HG03060 (cell line): ENCODE measurements around the gene C1orf50.
"Not testable (repeated sequence)": the region's sequence is repeated elsewhere in the genome, so short reads cannot be mapped to it uniquely, and the experiment has no call there.

Experiments used
- ATAC-seq: cut with Tn5 transposase; IDR thresholded peaks from one replicate; pipeline ENCODE4 v1.9.1; 2021; ENCODE audit warnings: low read depth, moderate number of reproducible peaks; ENCODE audit not compliant: unreplicated experiment

The C1orf50 gene

DNA sequence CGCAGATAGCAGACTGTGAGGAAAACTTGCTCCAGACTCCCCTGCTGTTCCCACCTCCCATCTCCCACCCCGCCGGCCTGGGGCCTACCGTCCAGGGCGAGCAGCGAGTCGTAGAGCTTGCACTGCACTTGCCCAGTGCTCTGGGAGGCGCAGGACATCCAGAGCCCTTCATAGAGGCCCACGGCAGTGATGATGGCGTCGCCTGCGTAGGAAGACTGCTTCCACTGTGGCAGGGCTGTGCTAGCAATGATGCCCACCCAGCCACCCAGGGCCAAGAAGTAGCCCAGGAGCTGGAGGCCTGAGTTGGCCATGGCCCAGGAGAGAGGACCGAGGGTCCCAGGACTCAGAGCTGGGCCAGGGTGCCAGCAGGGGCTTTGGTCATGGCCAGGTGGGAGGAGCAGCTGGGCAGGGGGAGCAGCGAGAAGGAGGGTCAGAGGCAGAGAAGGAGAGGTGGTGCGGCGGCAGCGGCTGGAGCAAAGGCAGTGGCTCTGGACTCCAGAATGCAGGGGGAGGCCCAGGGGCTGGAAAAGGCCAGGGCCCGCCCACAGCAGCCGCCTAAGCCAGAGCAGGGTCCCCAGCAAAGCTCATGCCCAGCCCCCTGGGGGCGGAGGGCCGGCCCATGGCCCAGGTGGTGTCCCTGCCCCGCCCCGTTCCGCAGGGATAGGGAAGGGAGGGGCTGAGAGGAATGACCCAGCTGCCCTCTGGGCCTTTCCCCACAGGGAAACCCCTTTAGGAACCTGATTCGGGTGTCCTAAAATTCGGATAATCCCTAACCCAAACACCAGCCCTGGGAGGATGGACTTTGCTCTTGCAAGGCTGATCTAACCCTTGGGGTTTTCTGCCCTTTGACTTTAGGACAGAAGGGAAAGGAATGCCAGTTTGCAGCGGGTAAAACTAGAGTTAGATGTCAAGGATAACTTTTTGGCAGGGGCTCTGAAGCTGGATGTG is 27.0 kb upstream of the C1orf50 start, which contains the start of gene CLDN19:
TSS of gene CLDN19 (minus strand) at position 484 of the 948 bp plus-strand sequence. CDS start at position 311, 173 bp downstream.
- no peak for ATAC-seq

- ATAC-seq = no peak
Measured at GRCh38 chr1:42740851-42741580, 26.0 kb upstream of the C1orf50 start.

- no peak for ATAC-seq
Measured at GRCh38 chr1:42741706-42742105, 25.3 kb upstream of the C1orf50 start.

GRCh38 chr1:42742141-42742540 is 24.9 kb upstream of the C1orf50 start:
- no peak for ATAC-seq

DNA sequence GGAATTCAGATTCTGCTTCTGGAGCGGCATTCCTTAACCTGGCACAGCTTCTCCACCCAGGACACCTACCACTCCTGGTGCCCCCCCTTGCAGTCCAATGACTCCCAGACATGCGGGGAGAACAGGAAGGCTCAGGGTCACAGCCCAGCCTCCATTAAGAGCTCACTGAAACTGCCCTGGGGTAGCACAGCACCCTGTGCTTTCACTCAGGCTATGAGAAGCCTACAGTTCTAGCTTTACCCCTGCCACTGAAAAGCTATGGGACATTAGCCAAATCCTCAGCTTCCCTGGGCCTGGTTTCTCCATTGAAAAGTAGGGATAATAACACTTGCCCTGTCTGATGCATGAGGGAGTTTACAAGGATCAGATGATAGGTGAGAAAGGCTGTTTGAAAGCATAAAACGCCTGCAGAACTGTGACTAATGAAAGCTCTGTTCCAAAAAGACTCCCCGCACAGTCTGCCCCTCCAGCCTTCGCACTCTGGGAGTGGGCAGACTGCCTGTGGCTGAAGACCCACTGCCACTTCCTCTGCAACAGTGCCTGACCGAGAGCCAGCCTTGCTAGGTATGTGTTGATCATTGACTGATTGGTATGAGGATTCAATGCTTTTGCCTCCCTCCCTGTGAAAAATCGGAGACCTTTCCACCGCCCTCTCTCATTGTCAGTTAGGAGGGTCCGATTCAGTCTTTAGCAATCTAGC is 24.3 kb upstream of the C1orf50 start:
- no peak for ATAC-seq

- no peak for ATAC-seq
Measured at GRCh38 chr1:42743317-42744147, 23.5 kb upstream of the C1orf50 start.

- ATAC-seq = no peak
Measured at GRCh38 chr1:42744148-42744413, 23.0 kb upstream of the C1orf50 start.

- ATAC-seq = no peak
Measured at GRCh38 chr1:42745851-42746250, 21.2 kb upstream of the C1orf50 start.

- no peak for ATAC-seq
Measured at GRCh38 chr1:42746436-42747105, 20.5 kb upstream of the C1orf50 start.

DNA sequence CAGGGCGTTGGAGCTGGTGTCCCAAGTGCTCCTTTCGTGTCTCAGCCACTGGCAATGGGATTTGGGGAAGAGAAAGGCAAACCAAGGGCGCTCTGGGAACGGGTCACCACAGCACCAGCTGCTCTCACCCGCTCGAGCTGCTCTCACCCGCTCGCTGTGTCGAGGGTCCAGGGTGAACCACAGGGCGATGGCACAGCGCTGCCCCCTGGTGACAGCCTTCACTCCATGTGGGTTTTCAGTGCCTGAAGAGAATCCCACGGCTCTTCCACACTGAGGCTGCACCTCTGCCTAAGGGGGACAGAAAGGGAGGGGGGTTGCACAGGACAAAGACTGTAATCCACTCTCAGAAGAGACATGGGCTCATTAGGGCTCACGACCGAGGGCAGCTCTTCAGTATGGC is 19.9 kb upstream of the C1orf50 start:
- ATAC-seq = no peak

DNA sequence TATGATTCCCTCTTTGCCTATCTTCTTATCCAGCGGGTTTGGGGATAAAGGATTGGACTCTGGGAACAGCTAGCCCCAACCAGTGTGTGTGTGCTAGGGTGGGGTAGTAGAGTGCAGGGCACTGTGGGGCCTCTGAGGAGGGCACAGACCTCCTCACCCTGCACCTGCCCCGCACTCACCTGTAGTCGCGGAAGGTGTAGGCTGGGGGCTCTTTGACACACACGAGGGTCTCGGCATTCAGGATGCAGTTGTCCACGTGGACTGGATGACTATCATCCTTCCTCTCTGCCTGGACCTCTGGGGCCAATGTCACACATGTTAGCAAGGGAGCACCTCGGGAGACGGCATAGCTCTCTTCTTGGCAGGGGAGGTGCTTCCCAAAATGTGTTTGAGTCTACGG is 19.0 kb upstream of the C1orf50 start:
- no peak for ATAC-seq

GRCh38 chr1:42748461-42749410 is 18.3 kb upstream of the C1orf50 start:
- no peak for ATAC-seq

- ATAC-seq = no peak
Measured at GRCh38 chr1:42750041-42750440, 17.0 kb upstream of the C1orf50 start.

- not testable (repeated sequence) for ATAC-seq
Measured at GRCh38 chr1:42751511-42752070, 15.5 kb upstream of the C1orf50 start.

GRCh38 chr1:42752284-42752683 is 14.8 kb upstream of the C1orf50 start:
- no peak for ATAC-seq

- no peak for ATAC-seq
Measured at GRCh38 chr1:42753070-42753469, 14.0 kb upstream of the C1orf50 start.

- ATAC-seq = no peak
Measured at GRCh38 chr1:42756956-42757891, 9.8 kb upstream of the C1orf50 start.
